GOT3 (cell line): ENCODE measurements around the gene AGBL4.
"Not testable (repeated sequence)": the region's sequence is repeated elsewhere in the genome, so short reads cannot be mapped to it uniquely, and the experiment has no call there.

ENCODE experiments used
- DNase-seq: peaks from one replicate; lab custom pipeline; 2025; ENCODE audit warnings: mixed read lengths; lab: John Stamatoyannopoulos, UW

The AGBL4 gene

DNA sequence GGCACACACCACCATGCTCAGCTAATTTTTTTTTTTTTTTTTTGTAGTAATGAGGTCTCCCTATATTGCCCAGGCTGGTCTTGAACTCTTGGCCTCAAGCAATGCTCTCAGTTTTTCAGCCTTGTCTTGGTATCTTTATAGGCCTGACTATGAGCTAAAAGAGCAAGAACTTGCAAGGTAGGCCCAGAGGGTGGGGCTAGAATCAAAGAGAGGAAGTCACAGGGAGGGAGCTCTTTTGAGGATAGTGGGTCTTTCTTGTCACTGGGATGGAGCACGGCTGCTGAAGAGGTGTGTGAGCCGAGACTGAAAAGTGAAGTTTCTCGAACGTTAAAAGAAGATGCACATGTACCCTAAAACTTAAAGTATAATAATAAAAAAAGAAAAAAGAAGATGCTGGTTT, 987.1 kb downstream of the AGBL4 start:
- DNase-seq = no peak

DNA sequence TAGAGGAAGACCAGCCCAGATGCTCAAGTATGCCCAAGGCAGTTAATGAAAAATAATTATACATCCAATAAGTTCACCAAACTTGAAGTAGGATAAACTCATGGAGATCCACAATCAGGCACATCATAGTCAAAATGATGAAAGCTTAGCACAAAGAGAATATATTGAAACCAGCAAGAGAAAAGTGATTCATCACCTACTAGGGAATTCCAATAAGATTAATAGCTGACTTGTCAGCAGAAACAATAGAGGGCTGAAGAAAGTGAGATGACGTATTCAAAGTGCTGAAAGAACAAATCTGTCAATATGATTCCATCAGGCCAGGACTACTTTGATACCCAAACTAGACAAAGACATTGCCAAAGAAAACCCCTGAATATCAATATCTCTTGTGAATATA, 995.4 kb downstream of the AGBL4 start:
- no peak for DNase-seq

DNA sequence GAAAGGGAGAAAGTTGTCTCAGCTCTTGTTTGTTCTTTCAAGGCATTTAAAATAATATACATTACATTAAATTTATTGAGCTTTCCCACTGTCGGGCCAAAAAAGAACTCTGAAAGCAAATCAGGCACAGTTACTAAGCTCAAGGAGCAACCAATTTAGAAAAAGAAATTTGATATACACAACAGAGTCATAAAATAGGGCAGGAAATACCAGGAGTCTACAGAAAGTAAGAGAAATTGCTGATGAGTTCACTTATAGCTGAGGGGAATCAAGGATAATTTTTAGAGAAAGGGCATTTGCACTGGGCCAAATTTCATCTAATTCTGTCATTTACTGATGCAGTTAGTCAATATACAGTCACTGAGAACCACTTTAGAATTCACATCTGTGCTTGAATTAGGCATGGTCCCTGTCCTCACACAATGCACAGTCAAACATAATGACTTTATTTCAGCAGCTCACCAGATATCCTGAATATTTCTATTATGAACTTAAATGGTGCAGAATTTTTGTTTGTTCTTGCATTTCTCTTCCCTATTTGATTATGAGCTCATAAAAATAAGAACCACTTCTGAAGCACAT, 997.4 kb downstream of the AGBL4 start:
- no peak for DNase-seq

DNA sequence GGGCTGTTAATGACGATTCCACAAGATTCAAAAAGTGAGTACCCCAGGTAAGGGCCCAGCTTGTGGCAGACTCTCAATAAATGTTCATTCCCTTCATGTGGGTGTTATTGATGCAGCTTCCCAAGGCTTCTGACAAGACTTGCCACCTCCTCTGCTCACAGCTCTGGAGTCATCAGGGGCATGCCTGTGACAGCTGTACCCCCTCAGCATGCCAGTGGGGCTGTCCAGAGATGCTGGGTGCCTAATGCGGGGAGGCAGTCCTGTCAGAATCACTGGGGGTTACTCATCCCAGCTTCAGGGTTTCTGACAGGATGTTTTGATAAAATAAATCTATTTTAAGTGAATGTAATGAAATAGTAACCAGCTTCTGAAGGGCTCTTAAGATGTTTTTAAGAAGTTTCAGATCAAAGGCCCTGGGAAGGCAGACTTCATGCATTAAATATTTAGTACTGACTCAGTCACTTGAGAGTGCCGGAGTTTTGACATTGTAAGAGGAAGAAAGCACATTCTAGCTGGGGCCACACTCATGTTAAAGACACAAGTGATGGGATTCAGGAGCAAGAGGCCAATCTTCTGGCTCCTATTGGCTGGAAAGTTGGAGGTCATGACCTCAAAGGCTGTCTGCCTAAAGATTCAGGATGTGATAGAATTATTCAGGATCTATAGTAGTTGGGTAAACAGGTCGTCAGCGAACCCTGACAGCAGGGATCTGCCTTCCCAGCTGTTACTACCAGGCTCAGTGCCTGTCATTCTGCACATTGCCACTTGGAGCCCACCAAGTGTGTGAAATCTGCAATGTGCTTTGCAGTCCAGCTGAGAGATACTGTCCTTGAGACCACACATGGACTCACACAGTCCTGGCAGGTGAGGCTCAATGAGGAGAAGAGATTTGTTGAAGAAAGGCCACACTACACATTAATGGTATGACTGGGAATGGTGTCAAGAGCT, 1007.5 kb downstream of the AGBL4 start:
- DNase-seq = no peak

DNA sequence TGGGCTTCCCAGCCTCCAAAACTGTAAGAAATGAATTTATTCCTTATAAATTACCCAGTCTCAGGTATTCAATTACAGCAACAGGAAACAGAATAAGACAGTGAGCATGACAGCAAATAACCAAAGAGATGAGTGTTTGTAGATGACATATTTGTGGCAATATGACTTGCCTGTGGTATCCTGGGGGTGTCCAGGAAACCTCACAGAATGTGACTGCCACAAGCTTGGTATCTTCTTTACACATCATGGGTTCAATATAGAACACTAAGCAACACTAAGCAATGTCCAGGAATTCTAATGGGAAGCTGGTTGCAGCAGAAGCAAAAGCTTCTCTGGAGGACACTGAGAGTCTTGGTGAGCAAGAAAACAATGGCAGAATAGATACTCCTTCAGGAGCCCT, 1010.7 kb downstream of the AGBL4 start:
- no peak for DNase-seq

DNA sequence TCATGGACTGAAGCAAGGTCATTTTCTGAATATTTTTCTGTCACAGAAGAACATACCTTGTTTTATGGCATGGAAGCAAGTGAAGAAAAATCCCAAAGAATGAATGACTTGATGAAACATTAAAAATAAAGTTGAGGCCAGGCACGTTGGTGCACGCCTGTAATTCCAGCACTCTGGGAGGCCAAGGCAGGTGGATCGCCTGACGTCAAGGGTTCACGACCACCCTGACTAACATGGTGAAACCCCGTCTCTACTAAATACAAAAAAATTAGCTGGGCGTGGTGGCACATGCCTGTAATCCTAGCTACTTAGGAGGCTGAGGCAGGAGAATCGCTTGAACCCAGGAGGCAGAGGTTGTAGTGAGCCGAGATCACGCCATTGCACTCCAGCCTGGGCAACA, 1020.8 kb downstream of the AGBL4 start:
- DNase-seq = not testable (repeated sequence)

DNA sequence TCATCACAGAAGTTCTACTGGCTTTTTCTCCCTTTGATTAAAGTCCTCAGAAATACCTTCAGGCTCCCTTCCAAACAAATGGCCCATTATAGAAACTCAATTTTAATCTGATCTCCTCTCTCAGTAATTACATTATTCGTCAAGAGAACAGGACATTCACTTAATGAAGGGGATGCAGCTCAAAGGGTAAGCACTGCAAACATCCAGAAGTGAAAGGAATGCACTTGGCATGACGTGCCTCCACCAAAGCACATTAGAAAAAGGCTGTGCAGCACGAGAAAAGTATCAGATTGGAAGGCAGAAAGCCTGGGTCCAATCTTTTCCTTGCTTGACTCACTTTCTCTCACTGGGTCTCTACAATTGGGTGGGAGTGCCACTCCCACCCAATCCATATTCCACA, 1024.4 kb downstream of the AGBL4 start:
- DNase-seq = no peak

DNA sequence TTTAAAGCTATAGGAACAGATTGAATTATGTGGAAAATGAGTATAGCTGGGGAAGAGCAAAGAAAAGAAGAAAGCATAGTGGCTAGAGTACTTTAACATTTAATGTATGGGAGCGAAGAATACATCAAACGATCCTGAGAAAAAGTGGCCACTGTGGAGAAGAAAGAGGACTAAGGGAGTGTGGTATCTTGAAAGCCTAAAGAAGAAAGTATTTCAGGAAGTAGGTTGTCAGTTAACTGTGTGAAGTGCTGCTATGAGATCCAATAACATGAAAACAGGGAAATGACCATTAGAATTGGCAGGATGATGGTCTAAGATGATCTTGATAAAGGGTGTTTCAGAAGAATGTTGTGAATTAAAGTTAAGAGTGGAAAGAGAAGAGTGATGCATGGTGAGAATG, 1027.4 kb downstream of the AGBL4 start:
- DNase-seq = no peak

DNA sequence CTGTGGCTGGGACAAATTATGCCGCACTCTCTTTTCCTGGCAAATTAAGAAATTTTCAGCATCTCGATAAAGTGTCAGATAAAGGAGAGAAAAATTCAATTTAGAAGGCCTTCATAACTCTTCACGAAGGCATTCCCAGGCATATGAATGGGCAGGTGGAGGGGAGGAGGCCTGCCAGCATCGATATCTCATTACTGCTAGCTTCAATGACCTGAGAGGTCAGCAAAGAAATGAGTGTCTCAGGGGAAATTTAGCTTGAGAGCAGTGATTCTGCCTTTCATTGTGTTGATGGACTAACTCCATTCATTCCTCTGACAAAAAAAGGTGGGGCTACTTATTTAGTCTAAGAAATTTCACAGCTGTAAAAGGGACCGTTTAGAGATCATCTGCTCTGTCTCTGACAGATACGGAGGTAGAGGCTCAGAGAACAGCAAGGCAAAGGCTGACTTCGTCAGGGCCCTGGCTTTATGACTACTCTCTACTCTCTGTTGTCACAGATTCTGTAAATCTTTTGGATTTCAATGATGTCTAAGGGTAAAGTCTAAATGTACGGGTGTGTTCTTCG, 1035.0 kb downstream of the AGBL4 start:
- no peak for DNase-seq

DNA sequence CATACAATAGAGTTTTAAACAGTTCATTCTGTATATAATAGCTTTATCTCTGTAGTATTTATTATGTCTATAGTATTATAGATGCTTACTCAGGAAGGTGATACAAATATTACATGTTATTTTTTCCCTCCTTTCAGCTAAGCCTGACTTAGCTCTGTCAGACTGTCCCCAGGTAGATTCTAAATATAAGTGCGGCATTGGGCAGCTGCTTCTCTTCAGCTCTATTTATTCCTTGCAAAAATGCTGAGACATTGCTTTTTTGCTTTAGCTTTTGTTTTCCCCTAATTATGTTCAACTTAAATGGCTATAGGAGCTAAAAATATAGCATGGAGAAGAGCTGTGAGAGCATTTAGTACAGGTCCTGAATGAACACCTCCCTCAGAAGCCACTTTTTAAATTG, 1043.8 kb downstream of the AGBL4 start:
- no peak for DNase-seq

DNA sequence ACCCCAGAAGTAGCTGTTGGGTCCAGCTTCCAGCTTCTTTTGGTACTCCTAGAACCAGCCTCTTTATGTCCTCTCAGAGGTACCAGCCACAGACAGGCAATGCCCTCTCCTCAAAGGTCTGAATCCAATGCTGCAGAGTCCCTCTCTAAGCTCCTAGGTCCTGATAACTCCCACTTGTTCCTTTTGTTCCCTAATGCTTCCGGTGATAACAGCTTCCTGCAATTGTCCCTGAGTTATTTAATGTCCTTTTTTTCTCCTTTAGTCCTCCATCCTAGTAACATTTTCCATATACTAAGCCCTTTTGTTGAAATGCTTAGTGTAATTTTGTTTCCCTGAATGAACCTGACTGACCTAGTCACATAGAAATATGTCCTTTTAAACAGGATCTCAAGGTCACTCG, 1045.3 kb downstream of the AGBL4 start:
- no peak for DNase-seq

DNA sequence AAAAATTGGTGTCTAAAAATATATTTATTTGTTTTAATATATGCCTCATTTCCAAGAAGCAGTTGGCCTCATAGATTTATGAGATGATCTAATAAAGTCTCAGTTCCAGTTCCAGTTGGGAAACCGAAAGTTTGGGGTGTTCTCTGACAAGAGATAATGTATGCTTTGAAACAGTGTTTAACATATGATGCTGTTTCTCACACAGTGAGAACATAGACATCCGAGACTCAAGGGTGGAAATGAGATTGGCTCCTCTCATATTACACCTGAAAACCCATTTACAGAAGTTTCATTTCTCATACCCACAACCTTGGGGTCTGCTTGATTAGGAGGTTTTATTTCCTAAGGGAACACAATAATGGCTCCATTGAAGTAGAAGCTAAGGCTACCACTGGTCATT, 1046.5 kb downstream of the AGBL4 start:
- no peak for DNase-seq

DNA sequence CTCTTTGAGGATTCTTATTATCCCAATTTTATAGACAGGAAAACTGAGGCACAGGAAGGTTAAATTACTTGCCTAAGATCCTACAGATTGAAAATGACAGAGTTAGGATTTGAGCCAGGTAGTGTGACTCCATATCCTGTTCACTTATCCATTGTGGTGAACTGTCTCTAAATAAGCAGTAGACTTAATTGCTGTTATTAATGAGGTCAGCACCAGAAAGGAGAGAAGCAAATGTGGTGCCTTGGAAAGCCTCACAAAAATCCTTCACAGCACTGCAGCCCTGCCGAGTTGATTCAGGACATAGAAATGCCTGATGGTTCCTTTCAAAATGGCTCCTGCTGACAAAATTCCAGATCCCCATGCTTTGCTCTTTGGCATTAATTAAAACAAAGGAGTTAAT, 1053.8 kb downstream of the AGBL4 start:
- no peak for DNase-seq

DNA sequence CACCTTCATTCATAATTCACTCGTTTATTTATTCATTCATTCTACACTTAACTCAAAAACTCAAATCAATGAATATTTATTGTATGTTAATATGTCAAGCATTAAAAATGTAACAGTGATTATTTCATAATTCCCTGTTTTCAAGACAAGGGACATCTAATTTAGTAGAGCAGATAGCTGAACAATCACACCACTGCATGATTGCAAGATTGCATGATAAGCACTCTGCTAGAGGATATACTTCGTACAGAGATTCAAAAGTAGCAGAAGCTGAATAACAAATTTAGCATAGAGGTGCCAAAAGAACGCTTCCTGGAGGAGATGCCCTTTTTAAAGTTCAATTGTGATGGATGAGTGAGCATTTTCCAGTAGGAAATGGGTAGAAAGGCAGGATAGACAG, 1056.4 kb downstream of the AGBL4 start:
- no peak for DNase-seq

DNA sequence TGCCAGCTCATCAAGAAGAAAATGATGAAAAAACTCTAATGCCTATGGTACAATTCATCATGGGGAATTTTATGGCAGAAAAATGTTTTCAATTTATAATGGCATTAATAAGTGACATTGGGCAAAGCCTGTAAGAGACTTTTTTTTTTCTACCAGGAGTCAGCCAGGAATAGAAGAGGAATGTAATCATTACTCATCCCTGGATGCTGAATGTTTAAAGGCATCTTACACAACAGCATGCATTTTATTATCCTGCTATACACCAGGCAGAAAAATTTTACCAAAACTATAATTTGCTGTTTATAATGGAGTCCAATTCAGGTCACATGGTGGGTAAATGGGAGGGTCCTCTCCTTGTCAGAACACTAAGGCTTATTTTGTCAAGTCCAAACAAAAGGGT, 1057.2 kb downstream of the AGBL4 start:
- no peak for DNase-seq

DNA sequence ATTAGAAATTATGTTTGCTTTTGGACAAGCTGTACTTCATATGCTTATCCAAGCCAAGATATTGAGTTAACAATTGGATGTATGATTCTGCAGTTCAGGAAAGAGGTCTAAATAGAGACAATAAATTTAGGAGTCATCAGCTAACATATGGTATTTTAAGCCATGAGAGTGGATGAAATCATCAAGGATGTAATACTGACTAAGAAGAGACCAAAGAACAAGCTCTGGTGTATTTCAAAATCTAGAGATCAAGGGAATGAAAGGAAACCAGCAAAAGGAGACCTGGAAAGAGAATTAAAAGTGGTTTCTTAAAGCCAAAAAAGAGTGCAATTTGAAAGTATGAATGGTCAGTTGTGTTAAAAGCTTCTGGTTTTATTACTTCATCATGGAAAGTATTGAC, 1063.4 kb downstream of the AGBL4 start:
- no peak for DNase-seq

DNA sequence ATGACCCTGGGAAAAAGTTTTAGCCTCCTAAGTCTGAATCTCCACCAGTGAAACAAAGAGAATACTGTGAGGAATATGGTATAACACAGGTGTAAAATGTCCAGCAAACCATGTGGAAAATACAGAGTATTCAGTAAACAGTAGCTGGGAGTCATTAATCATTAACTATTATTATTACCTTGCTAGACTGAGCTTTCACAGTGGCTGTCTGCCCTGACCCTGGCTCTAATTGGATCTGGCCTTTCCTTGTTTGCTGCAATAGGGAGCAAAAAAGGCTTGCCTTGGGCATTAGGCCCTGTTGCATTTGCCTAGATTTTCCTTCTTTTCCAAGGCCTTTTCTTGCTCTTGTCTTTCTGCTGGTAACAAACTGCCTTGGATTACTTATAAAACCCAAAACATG, 1068.0 kb downstream of the AGBL4 start:
- DNase-seq = no peak

DNA sequence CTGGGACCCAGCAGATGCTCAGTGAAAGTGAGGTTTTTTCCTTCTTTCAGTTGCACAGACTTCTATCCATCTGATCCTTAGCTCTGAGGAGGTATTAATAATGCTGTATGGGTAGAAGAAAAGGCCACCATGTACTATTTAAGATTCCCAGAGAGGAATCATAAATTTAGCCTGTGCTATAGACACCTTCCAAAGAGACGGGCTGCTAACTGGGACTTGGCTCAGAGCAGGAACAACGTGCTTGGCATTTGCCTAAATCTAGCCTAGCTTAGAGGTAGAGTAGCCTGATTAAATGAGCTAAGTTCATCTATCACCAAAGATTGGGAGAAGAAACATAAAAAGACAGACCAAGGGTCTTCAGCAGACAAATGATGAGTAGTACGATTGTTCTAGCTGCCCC, 1070.1 kb downstream of the AGBL4 start:
- no peak for DNase-seq

DNA sequence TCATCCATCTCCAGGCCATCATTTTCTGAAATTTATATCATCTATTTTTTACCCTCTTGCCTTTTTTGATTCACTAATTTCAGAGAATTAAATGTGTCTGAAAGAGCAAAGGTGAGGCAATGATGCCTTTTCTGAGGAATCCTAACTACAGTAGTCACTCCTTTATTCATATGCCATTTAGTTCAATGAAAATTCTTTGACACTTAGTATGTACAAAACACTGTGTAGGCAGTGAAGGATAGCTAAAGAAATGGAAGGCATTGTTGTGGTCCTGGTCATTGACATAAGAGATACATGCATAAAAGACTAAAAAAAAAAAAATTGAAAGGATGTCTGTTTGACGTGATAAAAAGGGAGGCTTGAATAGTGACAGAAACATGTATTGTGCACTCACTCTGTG, 1075.2 kb downstream of the AGBL4 start:
- no peak for DNase-seq

DNA sequence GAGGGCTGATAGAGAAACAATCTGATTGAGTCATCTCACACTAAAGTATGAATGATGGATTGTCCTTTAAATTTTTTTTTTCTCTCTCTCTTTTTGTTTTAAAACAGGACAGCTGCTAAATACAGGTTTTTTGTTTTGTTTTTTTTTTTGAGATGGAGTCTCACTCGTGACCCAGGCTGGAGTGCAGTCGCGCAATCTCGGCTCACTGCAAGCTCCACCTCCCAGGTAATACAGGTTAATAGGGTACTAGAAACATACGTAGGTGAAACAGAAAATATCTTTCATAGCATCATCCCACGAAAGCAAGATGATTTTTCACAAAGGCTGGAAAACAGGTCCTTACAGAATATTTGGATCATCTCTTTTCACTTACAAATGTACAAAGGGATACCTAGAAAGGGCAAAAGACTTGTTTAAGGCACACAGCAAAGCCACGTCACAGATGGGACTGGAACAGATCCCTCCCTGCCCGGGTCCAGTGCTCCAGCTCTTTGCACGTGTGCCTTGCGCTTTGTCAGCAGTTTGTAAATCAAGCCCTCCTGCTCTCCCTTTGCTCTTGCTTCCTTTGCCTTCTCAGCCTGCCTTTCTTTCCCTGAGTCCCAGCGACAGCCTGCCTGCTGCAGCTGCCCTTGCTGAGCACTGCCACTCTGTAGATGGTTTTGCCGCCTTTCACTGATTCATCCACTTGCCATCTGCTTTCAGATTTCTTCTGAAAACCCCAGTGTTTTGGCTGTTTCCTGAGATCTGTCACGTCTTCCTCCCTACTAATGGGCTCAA, 1075.8 kb downstream of the AGBL4 start:
- DNase-seq = no peak

DNA sequence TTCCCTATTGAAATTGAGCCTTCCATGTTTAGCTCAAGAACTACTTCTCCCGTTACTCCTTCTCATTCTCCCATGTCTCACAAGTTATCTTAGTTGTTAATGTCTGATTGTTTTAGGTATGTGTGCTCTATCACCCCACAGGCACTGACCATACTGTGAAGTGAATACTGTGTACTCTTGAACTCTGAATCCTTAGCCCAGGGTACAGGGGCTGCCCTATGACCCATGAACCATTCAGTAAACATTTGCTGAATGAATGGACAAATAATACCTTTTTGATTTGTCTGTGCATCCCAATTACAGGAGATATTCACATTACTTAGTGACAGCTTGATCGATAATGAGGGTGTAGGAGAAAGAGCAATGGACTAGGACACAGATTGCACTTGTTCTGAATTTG, 1077.7 kb downstream of the AGBL4 start:
- no peak for DNase-seq

DNA sequence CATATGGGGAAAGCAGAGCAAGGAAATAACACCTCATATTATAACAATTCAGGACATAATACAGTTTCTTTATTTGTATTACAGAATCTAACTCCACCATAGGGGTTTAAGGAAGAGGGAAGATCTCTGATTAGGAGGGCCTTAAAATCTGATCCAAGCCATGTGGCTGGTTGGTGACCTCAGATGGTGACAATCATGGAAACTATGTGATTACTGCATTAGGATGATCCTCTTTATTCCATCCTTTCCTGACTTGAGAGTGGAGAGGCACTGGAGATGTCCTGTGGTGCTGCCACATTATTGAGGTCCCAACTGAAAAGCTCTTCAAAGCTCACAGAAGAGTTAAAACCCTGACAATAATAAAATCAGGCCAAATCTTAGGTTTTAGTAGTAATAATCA, 1078.9 kb downstream of the AGBL4 start:
- no peak for DNase-seq

DNA sequence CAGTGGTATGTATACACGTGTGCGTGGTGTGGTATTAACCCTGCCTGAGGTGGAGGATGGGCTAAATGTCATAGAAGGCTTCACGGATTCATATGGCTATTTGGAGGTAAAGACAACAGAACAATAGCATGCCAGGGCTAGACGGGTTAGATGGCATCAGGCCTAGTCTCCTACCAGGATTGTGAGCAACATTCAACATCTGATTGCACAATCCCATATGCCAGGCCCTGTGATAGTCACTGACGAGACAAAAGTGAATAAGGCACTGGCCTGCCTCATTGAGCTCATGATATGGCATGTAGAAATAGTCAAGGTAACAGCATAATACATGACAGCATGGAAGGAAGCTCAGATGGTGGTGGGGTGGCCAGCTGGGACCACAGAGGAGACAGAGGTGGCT, 1079.9 kb downstream of the AGBL4 start:
- no peak for DNase-seq
